Heart left ventricle (tissue), 16 donors: ENCODE measurements around the gene SERINC5. TPM values are rescaled to one million over a fixed set of nuclear protein-coding genes. Genes with fewer than 3 reads are reported as not detected.

Experiments used
- ATAC-seq, 4 donors: fragments of 200-7000 bp; cut with Tn5 transposase; one replicate each; pipeline ENCODE4 v1.9.1; 2020 to 2022; ENCODE audit warnings: moderate library complexity in 4 of 4, mild to moderate bottlenecking in 3 of 4, moderate number of reproducible peaks in 1 of 4
- DNase-seq, 5 donors: peaks; one replicate each; pipeline ENCODE4 v3.0.0-alpha.2; 2020
- H3K27ac ChIP-seq, 12 donors: fragments of 200-600 bp; sonication (generic) in 4 of 12; one replicate each; pipeline versions ENCODE4 v1.5.0 to v1.8.0; 2016 to 2022; ENCODE audit warnings: mild to moderate bottlenecking in 2 of 12
- H3K27me3 ChIP-seq, 9 donors: fragments of 200-600 bp; sonication (generic) in 2 of 9; one replicate each; pipeline versions ENCODE4 v1.5.1 to v1.8.0; 2016 to 2022; ENCODE audit warnings: mild to moderate bottlenecking in 3 of 9
- H3K36me3 ChIP-seq, 9 donors: fragments of 200-600 bp; sonication (generic) in 2 of 9; one replicate each; pipeline versions ENCODE4 v1.5.0 to v1.8.0; 2018 to 2022; ENCODE audit warnings: mild to moderate bottlenecking in 2 of 9
- H3K4me1 ChIP-seq, 12 donors: fragments of 200-600 bp; sonication (generic) in 4 of 12; one replicate each; pipeline versions ENCODE4 v1.5.0 to v1.8.0; 2016 to 2022; ENCODE audit warnings: mild to moderate bottlenecking in 3 of 12
- H3K4me3 ChIP-seq, 12 donors: fragments of 200-600 bp; sonication (generic) in 4 of 12; one replicate each; pipeline versions ENCODE4 v1.5.0 to v1.8.0; 2017 to 2022; ENCODE audit warnings: mild to moderate bottlenecking in 9 of 12, moderate library complexity in 4 of 12
- H3K9me3 ChIP-seq, 12 donors: fragments of 200-600 bp; sonication (generic) in 4 of 12; one replicate each; pipeline versions ENCODE4 v1.5.0 to v1.8.0; 2016 to 2022; ENCODE audit warnings: mild to moderate bottlenecking in 1 of 12
- POLR2A ChIP-seq, 2 donors: fragments of 450-650 bp; IDR thresholded peaks; one replicate each; pipeline ENCODE4 v1.6.1; 2017; ENCODE audit warnings: antibody characterized with exemption in 2 of 2, mild to moderate bottlenecking in 2 of 2, moderate library complexity in 2 of 2
- WGBS, 4 donors: extraction: QIAGEN DNeasy Blood & Tissue Kit in 2 of 4; methylation state at CpG; one replicate each; pipeline versions ENCODE4 v1.1.5 to v1.1.7; 2013 to 2018; 5-methylcytosine and 5-hydroxymethylcytosine counted together
- intact Hi-C, 10 donors: fragments of 100-400 bp; cut with DNase I; formaldehyde crosslinking; loops; one replicate each; pipeline versions ENCODE4 v1.11.1 to v1.14.2; 2022
- polyA plus RNA-seq, 2 donors: library from polyadenylated mRNA; stranded (reverse); fragments of 200-250 nt; gene quantifications; one replicate each; pipeline ENCODE4 v1.2.3, GENCODE V29; 2013
- total RNA-seq, 9 donors: library from RNA; depleted of rRNA in 2 of 9; stranded (reverse); fragments of >200 nt in 2 of 9; fragmentation: NEBNext Ultra II Directional in 3 of 9; extraction: Animal tissue kit (Norgen Biotek cat#: 25700) in 3 of 9; gene quantifications; one replicate each; pipeline versions ENCODE4 v1.1.0 to v1.2.4, GENCODE V29; 2016 to 2023
- TF ChIP-seq, protein P1 (sequence below), 12 donors: fragments of 200-600 bp; sonication (generic) in 4 of 12; IDR thresholded peaks; one replicate each; pipeline versions ENCODE4 v1.5.0 to v1.8.0; 2018 to 2022; ENCODE audit warnings: antibody characterized with exemption in 12 of 12, mild to moderate bottlenecking in 5 of 12
- donor health status: ischemic (EF 13 %, LVEDD 7.1; RV severe dilation, severe dysfunction).
- donor health status: healthy with polysubstance abuse.
- donor health status: DM: no; HTN: yes; CAD: no.
- donor health status: DM: no; HTN: no; CAD: no.
- donor health status: ischemic (EF 25% LVEDD 6.9; RV normal size, moderate dysfunction).
- donor health status: ischemic (EF 25% LVEDD 5.7; RV mildly dilated, moderate dysfunction).
- donor health status: healthy.
- donor health status: DM: yes; HTN: yes; CAD: no.
- donor health status: ischemic (EF 35%, LVEDD 5.7; RV mildly dilated, moderate dysfunction).
- donor health status: nonischemic (EF 11% LVEDD 7.7; RV severe dilation, severe dysfunction).
- donor health status: DM: yes; HTN: yes; CAD: no.
- donor health status: PGD.
- donor health status: ischemic (EF 29% LVEDD 5.4; RV normal size, mild dysfunction).
- donor health status: nonischemic (EF 23%, LVEDD 6.1; RV moderate dilation, normal function).

SERINC5 gene
- total and polyA plus RNA-seq, 11 donors = 3.2 to 25.9 (median 13.5) TPM

DNA sequence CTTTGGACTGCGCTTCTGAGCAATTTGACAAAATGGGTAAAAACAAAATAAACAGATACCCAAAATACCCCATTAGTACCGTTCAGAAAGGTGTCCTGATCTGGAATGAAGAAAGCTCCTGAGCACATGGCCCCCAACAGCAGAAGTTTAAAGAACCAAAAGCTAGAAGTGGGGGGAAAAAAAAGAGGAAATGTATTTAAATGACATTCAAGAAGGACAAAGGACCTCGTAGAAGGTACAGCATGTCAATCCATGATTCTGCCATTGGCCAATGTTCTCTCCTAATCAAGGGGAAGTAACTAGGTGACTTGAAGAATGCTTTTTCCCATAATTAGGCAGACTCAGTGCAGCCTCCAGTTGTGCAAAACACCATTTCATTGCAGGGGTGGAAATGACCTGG is 78.6 kb downstream of the SERINC5 start:
- ATAC-seq (no peak), DNase-seq (no peak)
- no peaks in the 10 kb centered on the region for H3K27me3 ChIP-seq
- intact Hi-C loops = no loop called here
- WGBS, 4 donors = 64 to 95% (median 93%) methylated on average over 3 of the region's 3 CpGs
- TF ChIP-seq, protein P1, sequence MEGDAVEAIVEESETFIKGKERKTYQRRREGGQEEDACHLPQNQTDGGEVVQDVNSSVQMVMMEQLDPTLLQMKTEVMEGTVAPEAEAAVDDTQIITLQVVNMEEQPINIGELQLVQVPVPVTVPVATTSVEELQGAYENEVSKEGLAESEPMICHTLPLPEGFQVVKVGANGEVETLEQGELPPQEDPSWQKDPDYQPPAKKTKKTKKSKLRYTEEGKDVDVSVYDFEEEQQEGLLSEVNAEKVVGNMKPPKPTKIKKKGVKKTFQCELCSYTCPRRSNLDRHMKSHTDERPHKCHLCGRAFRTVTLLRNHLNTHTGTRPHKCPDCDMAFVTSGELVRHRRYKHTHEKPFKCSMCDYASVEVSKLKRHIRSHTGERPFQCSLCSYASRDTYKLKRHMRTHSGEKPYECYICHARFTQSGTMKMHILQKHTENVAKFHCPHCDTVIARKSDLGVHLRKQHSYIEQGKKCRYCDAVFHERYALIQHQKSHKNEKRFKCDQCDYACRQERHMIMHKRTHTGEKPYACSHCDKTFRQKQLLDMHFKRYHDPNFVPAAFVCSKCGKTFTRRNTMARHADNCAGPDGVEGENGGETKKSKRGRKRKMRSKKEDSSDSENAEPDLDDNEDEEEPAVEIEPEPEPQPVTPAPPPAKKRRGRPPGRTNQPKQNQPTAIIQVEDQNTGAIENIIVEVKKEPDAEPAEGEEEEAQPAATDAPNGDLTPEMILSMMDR (IDR thresholded peaks at IDR 0.05) = no peak
- no peak for TF ChIP-seq POLR2A (IDR thresholded peaks at IDR 0.05)
- H3K4me3 ChIP-seq = no peak overlapping the region
- peaks cover 0 to 41% (median 25%) of the 10 kb centered on the region in 9 donors for H3K36me3 ChIP-seq
- peaks cover 0 to 25% (median 15%) of the 10 kb centered on the region in 12 donors for H3K4me1 ChIP-seq
- H3K27ac ChIP-seq = no peak overlapping the region
- no peaks in the 10 kb centered on the region for H3K9me3 ChIP-seq

DNA sequence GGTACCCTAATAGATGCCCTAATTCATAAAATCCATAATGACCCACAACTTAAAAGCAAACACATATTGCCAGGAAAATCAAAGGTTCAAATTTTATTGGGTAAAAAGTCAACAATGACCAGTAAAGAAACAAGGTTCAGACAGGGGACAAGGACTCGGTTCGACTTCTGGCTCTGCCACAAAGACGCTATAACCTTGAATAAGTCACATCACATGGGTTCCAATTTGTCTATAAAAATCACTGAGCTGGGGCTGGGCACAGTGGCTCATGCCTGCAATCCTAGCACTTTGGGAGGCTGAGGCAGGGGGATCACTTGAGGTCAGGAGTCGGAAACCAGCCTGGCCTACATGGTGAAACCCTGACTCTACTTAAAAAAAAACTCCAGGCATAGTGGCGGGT is 80.5 kb downstream of the SERINC5 start:
- Histone ChIP-seq H3K36me3 (peaks cover 0 to 55% (median 28%) of the 10 kb centered on the region in 9 donors), H3K27ac (no peak overlapping the region), H3K9me3 (no peaks in the 10 kb centered on the region), H3K27me3 (no peaks in the 10 kb centered on the region), H3K4me1 (peaks cover 0 to 17% (median 8%) of the 10 kb centered on the region in 12 donors), H3K4me3 (no peak overlapping the region)
- 58 to 85% (median 76%) methylated on average over 5 of the region's 5 CpGs for WGBS, 4 donors
- TF ChIP-seq, protein P1 (IDR thresholded peaks at IDR 0.05) = no peak
- no peak for TF ChIP-seq POLR2A (IDR thresholded peaks at IDR 0.05)
- DNase-seq (no peak), ATAC-seq (no peak)
- intact Hi-C loops = no loop called here

DNA sequence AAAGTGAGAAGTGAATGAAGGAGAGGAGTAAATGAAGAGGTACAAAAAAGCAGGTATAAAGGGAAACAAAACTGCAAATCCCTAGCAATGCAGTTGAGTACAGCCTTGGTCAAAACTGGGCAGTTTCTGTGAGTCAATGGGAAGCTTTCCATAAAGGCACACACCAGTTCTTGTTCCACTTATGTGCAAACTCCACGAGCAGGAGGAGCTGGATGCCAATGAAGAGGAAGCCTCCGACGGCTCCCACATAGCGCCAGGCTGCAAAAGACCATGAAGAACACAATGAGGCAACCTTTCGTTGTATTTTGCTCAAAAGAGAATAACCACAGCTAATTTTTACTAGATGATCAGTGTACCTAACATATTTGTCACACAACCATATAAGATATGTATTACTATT is 81.1 kb downstream of the SERINC5 start:
- peaks cover 0 to 60% (median 32%) of the 10 kb centered on the region in 9 donors for H3K36me3 ChIP-seq
- H3K27ac ChIP-seq = no peak overlapping the region
- WGBS, 4 donors = 77 to 87% (median 83%) methylated on average over 5 of the region's 5 CpGs
- H3K4me1 ChIP-seq = peaks cover 0 to 14% (median 6%) of the 10 kb centered on the region in 12 donors
- intact Hi-C loops = no loop called here
- DNase-seq (no peak), ATAC-seq (no peak)
- TF ChIP-seq, protein P1 (IDR thresholded peaks at IDR 0.05) = no peak
- no peak for TF ChIP-seq POLR2A (IDR thresholded peaks at IDR 0.05)
- H3K27me3 ChIP-seq = no peaks in the 10 kb centered on the region
- H3K4me3 ChIP-seq = no peak overlapping the region
- H3K9me3 ChIP-seq = no peaks in the 10 kb centered on the region

DNA sequence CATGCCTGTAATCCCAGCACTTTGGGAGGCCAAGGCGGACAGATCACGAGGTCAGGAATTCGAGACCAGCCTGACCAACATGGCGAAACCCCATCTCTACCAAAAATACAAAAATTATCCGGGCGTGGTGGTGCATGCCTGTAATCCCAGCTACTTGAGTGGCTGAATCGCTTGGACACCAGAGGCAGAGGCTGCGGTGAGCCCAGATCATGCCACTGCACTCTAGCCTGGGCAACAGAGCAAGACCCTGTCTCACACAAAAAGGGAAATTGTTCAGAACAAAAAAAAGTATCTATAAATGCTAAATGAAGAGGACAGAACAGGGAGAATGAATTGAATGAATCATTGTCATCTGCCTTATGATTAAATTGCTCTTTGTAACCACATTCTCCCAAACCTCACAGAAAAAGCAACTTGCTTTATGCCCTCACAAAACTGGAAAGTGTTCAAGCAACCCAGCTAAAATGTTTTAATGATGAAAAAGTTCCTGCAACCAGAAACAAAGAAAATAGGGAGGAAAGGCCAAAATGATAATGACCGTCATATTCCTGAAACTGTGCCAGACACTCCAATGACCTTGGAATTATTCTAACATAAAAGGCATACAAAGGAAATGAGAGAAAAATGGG is 83.7 kb downstream of the SERINC5 start:
- Histone ChIP-seq H3K9me3 (no peaks in the 10 kb centered on the region), H3K4me1 (peaks cover 0 to 20% (median 6%) of the 10 kb centered on the region in 12 donors), H3K36me3 (peaks cover 0 to 68% (median 42%) of the 10 kb centered on the region in 9 donors), H3K4me3 (no peak overlapping the region), H3K27me3 (no peaks in the 10 kb centered on the region), H3K27ac (peak overlapping the region in 1 of 12 donors; percentile 17)
- 84 to 90% (median 87%) methylated on average over 9 of the region's 9 CpGs for WGBS, 4 donors
- DNase-seq (no peak), ATAC-seq (no peak)
- TF ChIP-seq POLR2A (IDR thresholded peaks at IDR 0.05) = no peak
- TF ChIP-seq, protein P1 (IDR thresholded peaks at IDR 0.05) = no peak
- intact Hi-C loops = no loop called here
